GM12878 (cell line): ENCODE measurements around the gene SERPINI1. TPM values are rescaled to one million over a fixed set of nuclear protein-coding genes. Genes with fewer than 3 reads are reported as not detected.

ENCODE experiments used
- ATAC-seq: fragments of 200-7000 bp; cut with Tn5 transposase; 3 replicates; pipeline ENCODE4 v1.9.1; 2020; ENCODE audit warnings: mild to moderate bottlenecking, moderate library complexity
- BruUV-seq: library from RNA; stranded (reverse); fragments of 400-500 nt; replicated peaks from 2 replicates; lab custom pipeline; 2021; lab: Mats Ljungman, UMichigan
- CTCF ChIA-PET: fragments of 300-600 bp; sonication (Branson Sonifier 250); formaldehyde crosslinking; extraction: SDS; loops from one replicate; lab custom pipeline; 2021; ENCODE audit warnings: inconsistent platforms; lab: Yijun Ruan, JAX
- POLR2A ChIA-PET: fragments of 350-600 bp; formaldehyde crosslinking; extraction: SDS; loops from one replicate; lab custom pipeline; 2021; ENCODE audit warnings: inconsistent platforms; lab: Charles Lee
- RAD21 ChIA-PET: fragments of 300-600 bp; sonication (Branson Sonifier 250); formaldehyde crosslinking; loops from one replicate; lab custom pipeline; 2023; ENCODE audit warnings: antibody characterized with exemption; ENCODE audit not compliant: unreplicated experiment; lab: Charles Lee
- SMC1A ChIA-PET: fragments of 300-600 bp; sonication (Branson Sonifier 250); formaldehyde crosslinking; loops from one replicate; lab custom pipeline; 2023; ENCODE audit not compliant: unreplicated experiment, uncharacterized antibody; lab: Charles Lee
- DNase-seq: peaks from one replicate; pipeline ENCODE4 v3.0.0-alpha.2; 2011; ENCODE audit warnings: low read depth, low spot score
- FAIRE-seq: peaks from 3 replicates; lab custom pipeline; 2011; peaks lifted over from hg19 to GRCh38; lab: Jason Lieb, UNC
- H2AFZ ChIP-seq: 2 replicates; pipeline ENCODE4 v1.6.0; 2011; ENCODE audit warnings: low read depth, low read length, control low read depth; ENCODE audit not compliant: control insufficient read depth
- H3K27ac ChIP-seq: 2 replicates; pipeline ENCODE4 v1.5.1; 2011; ENCODE audit warnings: control low read depth; ENCODE audit not compliant: control insufficient read depth, insufficient read depth
- H3K27me3 ChIP-seq, 2 experiments: replicated peaks in 1 of 2; 2 replicates each; pipeline versions ENCODE4 v1.6.0 to v1.6.1; 2011; ENCODE audit warnings: low read length in 1 of 2; ENCODE audit not compliant: control insufficient read depth in 2 of 2, insufficient read depth in 2 of 2
- H3K36me3 ChIP-seq, 2 experiments: 2 replicates each; pipeline ENCODE4 v1.5.1; 2011; ENCODE audit warnings: low read length in 1 of 2; ENCODE audit not compliant: control insufficient read depth in 2 of 2, insufficient read depth in 2 of 2
- H3K4me1 ChIP-seq: 2 replicates; pipeline ENCODE4 v1.6.1; 2011; ENCODE audit warnings: mild to moderate bottlenecking, low read length, moderate library complexity, mixed read lengths; ENCODE audit not compliant: control insufficient read depth, insufficient read depth
- H3K4me2 ChIP-seq: 2 replicates; pipeline ENCODE4 v1.6.0; 2011; ENCODE audit warnings: control low read depth; ENCODE audit not compliant: control insufficient read depth, insufficient read depth
- H3K4me3 ChIP-seq: fragments of 200-600 bp; sonication (generic); 2 replicates; pipeline ENCODE4 v1.5.1; 2016
- H3K79me2 ChIP-seq: 2 replicates; pipeline ENCODE4 v1.6.0; 2011; ENCODE audit warnings: low read length; ENCODE audit not compliant: control insufficient read depth, insufficient read depth
- H3K9ac ChIP-seq: 2 replicates; pipeline ENCODE4 v1.8.0; 2011; ENCODE audit warnings: low read length, control low read depth, mixed read lengths; ENCODE audit not compliant: control insufficient read depth, insufficient read depth
- H3K9me3 ChIP-seq: replicated peaks from 3 replicates; pipeline ENCODE4 v1.5.1; 2011; ENCODE audit warnings: mild to moderate bottlenecking, low read length; ENCODE audit not compliant: control insufficient read depth, insufficient read depth
- H4K20me1 ChIP-seq: 2 replicates; pipeline ENCODE4 v1.6.0; 2011; ENCODE audit not compliant: control insufficient read depth, insufficient read depth
- ASH2L ChIP-seq: fragments of 300-600, 200-600 bp; sonication (generic); IDR thresholded peaks from 2 replicates; pipeline ENCODE4 v1.6.1; 2017; ENCODE audit warnings: low read depth, mild to moderate bottlenecking, borderline replicate concordance
- ATF2 ChIP-seq: IDR thresholded peaks from 2 replicates; pipeline ENCODE4 v1.6.1; 2012; ENCODE audit warnings: low read length, inconsistent platforms
- E2F4 ChIP-seq: IDR thresholded peaks from 2 replicates; pipeline ENCODE4 v1.6.1; 2012; ENCODE audit warnings: low read depth, low read length, improper control_type of control experiment
- E2F8 ChIP-seq: fragments of 450-650 bp; IDR thresholded peaks from 2 replicates; pipeline ENCODE4 v1.6.1; 2018; ENCODE audit warnings: mild to moderate bottlenecking, low read depth, moderate library complexity; ENCODE audit not compliant: partially characterized antibody
- EED ChIP-seq: sonication (generic); IDR thresholded peaks from 2 replicates; pipeline ENCODE4 v1.6.1; 2016; ENCODE audit warnings: antibody characterized with exemption, low read depth
- HDAC6 ChIP-seq: fragments of 200-600 bp; sonication (generic); IDR thresholded peaks from one replicate; pipeline ENCODE4 v1.8.0; 2017; ENCODE audit warnings: antibody characterized with exemption; ENCODE audit not compliant: unreplicated experiment
- HSF1 ChIP-seq: fragments of 150-350 bp; IDR thresholded peaks from 2 replicates; pipeline ENCODE4 v1.6.1; 2014; ENCODE audit warnings: mild to moderate bottlenecking, low read depth, low read length
- MYB ChIP-seq: fragments of 150-350 bp; IDR thresholded peaks from 2 replicates; pipeline ENCODE4 v1.6.1; 2014; ENCODE audit warnings: mild to moderate bottlenecking, low read depth, low read length, borderline replicate concordance
- MYC ChIP-seq: IDR thresholded peaks from 2 replicates; pipeline ENCODE4 v1.6.1; 2011; ENCODE audit warnings: mild to moderate bottlenecking, low read length, moderate library complexity, inconsistent platforms; ENCODE audit not compliant: insufficient read depth, insufficient replicate concordance, insufficient read length, severe bottlenecking
- PML ChIP-seq: IDR thresholded peaks from 2 replicates; pipeline ENCODE4 v1.6.1; 2012; ENCODE audit warnings: low read length, inconsistent platforms
- RUNX3 ChIP-seq: IDR thresholded peaks from 2 replicates; pipeline ENCODE4 v1.6.1; 2012; ENCODE audit warnings: low read length, inconsistent platforms
- SREBF2 ChIP-seq: IDR thresholded peaks from 2 replicates; pipeline ENCODE4 v1.6.1; 2012; ENCODE audit warnings: mild to moderate bottlenecking, low read length
- SUPT20H ChIP-seq: IDR thresholded peaks from 2 replicates; pipeline ENCODE4 v1.6.1; 2011; ENCODE audit warnings: low read depth, mild to moderate bottlenecking, low read length, moderate library complexity, borderline replicate concordance; ENCODE audit not compliant: control insufficient read depth
- WGBS: methylation state at CpG from one replicate; pipeline ENCODE4 v1.1.6; 2016; ENCODE audit warnings: low lambda C conversion rate; ENCODE audit not compliant: insufficient replicate concordance, insufficient coverage; ENCODE audit errors: missing lambda C conversion rate; 5-methylcytosine and 5-hydroxymethylcytosine counted together
- in situ Hi-C: fragments of 300-500 bp; cut with MboI; formaldehyde crosslinking; loops from 9 replicates; pipeline ENCODE4 v1.14.3; 2018; ENCODE audit warnings: mixed read lengths
- intact Hi-C: fragments of 100-400 bp; cut with micrococcal nuclease; formaldehyde crosslinking; loops from one replicate; pipeline ENCODE4 v1.14.2; 2022; ENCODE audit not compliant: unreplicated experiment
- polyA plus RNA-seq, 11 experiments: library from polyadenylated mRNA; depleted of rRNA in 4 of 11; unstranded in 6 of 11; stranded (reverse) in 5 of 11; fragments of >200 nt; fragmentation: Nextera tagmentation in 4 of 11; fragmentation: Illumina TruSeq in 1 of 11; extraction: Ambion mirVana in 4 of 11; extraction: Trizol in 1 of 11; gene quantifications; 1 replicate in 1 of 11; 2 replicates in 10 of 11; pipeline versions ENCODE4 v1.2.1 to v1.2.3, GENCODE V29; 2011 to 2016; ENCODE audit warnings: inconsistent platforms in 2 of 11, missing spikeins in 2 of 11, low read depth in 1 of 11
- total RNA-seq, 4 experiments: library from RNA; depleted of rRNA in 3 of 4; stranded (reverse); fragments of >200 nt in 3 of 4; fragmentation: Illumina TruSeq in 1 of 4; extraction: Trizol in 1 of 4; gene quantifications; 2 replicates each; pipeline versions ENCODE4 v1.2.1 to v1.2.3, GENCODE V29; 2013 to 2021
- TF ChIP-seq, protein P1 (sequence below): fragments of 450-650 bp; IDR thresholded peaks from 2 replicates; pipeline ENCODE4 v1.6.1; 2017; ENCODE audit warnings: mild to moderate bottlenecking

The SERPINI1 gene
- total and polyA plus RNA-seq, 10 of the 15 experiments (the other 5 are each of a cell fraction or from before 2014, with no cell fraction given): 1.5 to 7.6 (median 3.6) TPM

GRCh38 chr3:167854063-167854462, 118.5 kb downstream of the SERPINI1 start:
- no peak overlapping the region for H2AFZ ChIP-seq
- no peak for ATAC-seq
- no peak overlapping the region for H3K27ac ChIP-seq
- no peaks in the 10 kb centered on the region for H3K9me3 ChIP-seq
- ChIA-PET SMC1A (interaction anchor here (1.4 kb wide), 1 partner anchor 170 kb away, joined by 3 read pairs; no protein-coding TSS in a partner anchor), POLR2A (no interaction called here), CTCF (interaction anchor here (0.8 to 1.6 kb wide), 2 partner anchors 65 to 169 kb away, joined by 3 to 4 read pairs; no protein-coding TSS in a partner anchor), RAD21 (no interaction called here)
- no TSS peak for BruUV-seq
- H3K79me2 ChIP-seq: no peaks in the 10 kb centered on the region
- no peak for TF ChIP-seq RUNX3
- TF ChIP-seq E2F4: no peak
- no peak for TF ChIP-seq PML
- TF ChIP-seq ATF2: no peak
- no peak for TF ChIP-seq EED
- TF ChIP-seq, protein P1, sequence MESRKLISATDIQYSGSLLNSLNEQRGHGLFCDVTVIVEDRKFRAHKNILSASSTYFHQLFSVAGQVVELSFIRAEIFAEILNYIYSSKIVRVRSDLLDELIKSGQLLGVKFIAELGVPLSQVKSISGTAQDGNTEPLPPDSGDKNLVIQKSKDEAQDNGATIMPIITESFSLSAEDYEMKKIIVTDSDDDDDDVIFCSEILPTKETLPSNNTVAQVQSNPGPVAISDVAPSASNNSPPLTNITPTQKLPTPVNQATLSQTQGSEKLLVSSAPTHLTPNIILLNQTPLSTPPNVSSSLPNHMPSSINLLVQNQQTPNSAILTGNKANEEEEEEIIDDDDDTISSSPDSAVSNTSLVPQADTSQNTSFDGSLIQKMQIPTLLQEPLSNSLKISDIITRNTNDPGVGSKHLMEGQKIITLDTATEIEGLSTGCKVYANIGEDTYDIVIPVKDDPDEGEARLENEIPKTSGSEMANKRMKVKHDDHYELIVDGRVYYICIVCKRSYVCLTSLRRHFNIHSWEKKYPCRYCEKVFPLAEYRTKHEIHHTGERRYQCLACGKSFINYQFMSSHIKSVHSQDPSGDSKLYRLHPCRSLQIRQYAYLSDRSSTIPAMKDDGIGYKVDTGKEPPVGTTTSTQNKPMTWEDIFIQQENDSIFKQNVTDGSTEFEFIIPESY: no peak
- no peak for TF ChIP-seq HDAC6
- TF ChIP-seq SUPT20H: no peak
- no peak for TF ChIP-seq MYC
- TF ChIP-seq MYB: no peak
- no peak for TF ChIP-seq HSF1
- TF ChIP-seq SREBF2: no peak
- TF ChIP-seq E2F8: no peak
- TF ChIP-seq ASH2L: no peak
- H3K4me2 ChIP-seq: no peak overlapping the region
- WGBS: 86% methylated on average over 1 of the region's 1 CpG
- H3K9ac ChIP-seq: no peak overlapping the region
- no peaks in the 10 kb centered on the region for H3K4me1 ChIP-seq
- intact Hi-C loops: no loop called here
- H3K27me3 ChIP-seq: no peaks in the 10 kb centered on the region; a peak in 1 of 4 replicates
- no peak for DNase-seq
- no peak overlapping the region for H3K4me3 ChIP-seq
- no peaks in the 10 kb centered on the region for H3K36me3 ChIP-seq
- no peak for FAIRE-seq
- in situ Hi-C loops: no loop called here
- no peaks in the 10 kb centered on the region for H4K20me1 ChIP-seq
